Activated CD8-positive, alpha-beta memory T cell treated with anti-CD3 and anti-CD28 coated beads, Interleukin-2, amount 50 U/mL, for 48 hours (primary cell): ENCODE data around the gene CES2.
"Not testable (repeated sequence)": the region's sequence is repeated elsewhere in the genome, so short reads cannot be mapped to it uniquely, and the experiment has no call there.

Experiments used
- DNase-seq: peaks from one replicate; pipeline ENCODE4 v3.0.0-alpha.2; 2020

CES2 gene

DNA sequence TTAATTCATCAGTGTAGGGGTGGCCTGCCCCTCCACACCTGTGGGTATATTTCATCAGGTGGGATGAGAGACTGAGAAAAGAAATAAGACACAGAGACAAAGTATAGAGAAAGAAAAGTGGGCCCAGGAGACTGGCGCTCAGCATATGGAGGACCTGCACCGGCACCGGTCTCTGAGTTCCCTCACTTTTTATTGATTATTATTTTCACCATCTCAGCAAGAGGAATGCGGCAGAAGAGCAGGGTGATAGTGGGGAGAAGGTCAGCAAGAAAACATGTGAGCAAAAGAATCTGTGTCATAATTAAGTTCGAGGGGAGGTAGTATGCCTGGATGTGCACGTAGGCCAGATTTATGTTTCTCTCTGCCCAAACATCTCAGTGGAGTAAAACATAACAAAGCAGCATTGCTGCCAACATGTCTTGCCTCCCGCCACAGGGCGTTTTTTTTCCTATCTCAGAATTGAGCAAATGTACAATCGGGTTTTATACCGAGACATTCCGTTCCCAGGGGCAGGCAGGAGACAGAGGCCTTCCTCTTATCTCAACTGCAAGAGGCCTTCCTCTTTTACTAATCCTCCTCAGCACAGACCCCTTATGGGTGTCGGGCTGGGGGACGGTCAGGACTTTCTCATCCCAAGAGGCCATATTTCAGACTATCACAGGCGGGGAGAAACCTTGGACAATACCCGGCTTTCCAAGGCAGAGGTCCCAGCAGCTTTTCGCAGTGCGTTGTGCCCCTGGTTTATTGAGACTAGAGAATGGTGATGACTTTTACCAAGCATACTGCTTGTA, 20.2 kb downstream of the CES2 start:
- DNase-seq: not testable (repeated sequence)

- DNase-seq: not testable (repeated sequence)
Observed at GRCh38 chr16:66956154-66956457, 20.8 kb downstream of the CES2 start.

DNA sequence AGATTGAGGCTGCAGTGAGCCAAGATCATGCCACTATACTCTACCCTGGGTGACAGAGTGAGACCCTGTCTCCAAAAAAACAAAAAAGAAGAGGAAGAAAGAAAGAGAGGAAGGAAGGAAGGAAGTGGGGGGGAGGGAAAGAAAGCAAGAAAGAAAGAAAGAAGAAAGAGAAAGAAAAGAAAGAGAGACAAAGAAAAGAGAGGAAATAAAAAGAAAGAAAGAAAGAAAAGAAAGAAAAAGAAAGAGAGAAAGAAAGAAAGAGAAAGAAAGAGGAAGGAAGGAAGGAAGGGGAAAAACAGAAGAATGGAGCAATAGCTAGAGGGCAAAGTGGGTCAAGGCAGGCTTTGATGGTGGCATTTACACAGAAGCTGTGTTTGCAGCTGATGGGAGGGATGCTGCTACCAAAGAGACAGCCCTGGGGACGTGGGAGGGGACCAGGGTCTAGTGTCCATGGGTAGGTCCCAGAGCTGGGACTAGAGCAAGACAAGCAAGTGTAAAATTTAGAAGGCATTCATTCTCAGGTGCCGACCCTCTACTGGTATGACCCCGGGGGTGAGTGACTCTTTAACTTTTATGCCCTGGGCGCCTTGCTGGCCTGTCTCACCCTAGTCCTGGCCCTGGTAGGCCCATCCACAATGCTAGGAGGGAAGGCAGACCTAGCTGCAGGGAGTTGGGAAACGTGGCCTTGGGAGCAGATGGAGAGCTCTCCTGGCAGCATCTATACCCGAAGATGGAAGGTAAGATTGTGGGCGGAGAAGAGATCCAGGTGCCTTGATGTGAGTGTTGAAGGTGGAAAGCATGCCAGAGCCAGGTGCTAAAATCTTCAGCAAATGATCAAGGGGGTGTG, 23.8 kb downstream of the CES2 start:
- DNase-seq: no peak

GRCh38 chr16:66959704-66960161, 24.4 kb downstream of the CES2 start:
- no peak for DNase-seq

- DNase-seq: no peak
Observed at GRCh38 chr16:66960270-66960669, 25.0 kb downstream of the CES2 start.

- peak; percentile 84 for DNase-seq
Observed at GRCh38 chr16:66961065-66961744, 25.9 kb downstream of the CES2 start, which contains the start of gene CES3. Gene CES3, plus strand, starts transcription at chr16:66961266. Its CDS starts 42 bp downstream, at chr16:66961308.

GRCh38 chr16:66961914-66962313, 26.6 kb downstream of the CES2 start:
- DNase-seq: no peak

DNA sequence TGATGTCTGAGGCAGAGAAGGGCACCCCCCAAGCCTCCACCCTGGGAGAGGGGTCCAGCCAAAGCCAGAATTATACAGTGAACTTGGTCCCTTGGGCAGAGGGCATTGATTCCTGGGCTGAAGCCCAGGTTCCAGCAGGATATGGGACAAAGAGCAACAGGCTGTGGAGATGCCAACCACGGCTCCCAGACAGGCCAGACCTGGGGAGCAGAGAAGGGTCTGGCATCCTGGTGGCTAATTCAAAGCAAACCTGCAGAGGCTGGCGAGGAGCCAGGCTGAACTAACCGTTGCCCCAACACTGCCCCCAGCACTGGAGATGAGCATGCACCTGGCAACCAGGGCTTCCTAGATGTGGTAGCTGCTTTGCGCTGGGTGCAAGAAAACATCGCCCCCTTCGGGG, 28.7 kb downstream of the CES2 start:
- DNase-seq: no peak

DNA sequence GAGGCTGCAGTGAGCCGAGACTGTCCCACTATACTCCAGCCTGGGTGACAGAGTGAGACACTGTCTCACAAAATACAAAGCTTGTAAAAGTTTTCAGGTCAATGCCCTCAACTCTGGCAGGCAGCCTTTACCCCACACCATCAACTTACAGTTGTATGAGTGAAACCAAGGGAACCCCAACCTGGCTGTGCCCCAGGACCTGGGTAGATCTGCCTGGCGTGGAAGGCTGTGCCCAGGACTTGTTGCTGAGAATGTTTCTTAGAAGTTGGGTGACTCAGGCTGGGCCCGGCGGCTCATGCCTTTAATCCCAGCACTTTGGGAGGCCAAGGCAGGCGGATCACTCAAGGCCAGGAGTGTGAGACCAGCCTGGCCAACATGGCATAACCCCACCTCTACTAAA, 33.5 kb downstream of the CES2 start:
- no peak for DNase-seq

GRCh38 chr16:66970775-66971720, 35.7 kb downstream of the CES2 start:
- DNase-seq: no peak

DNA sequence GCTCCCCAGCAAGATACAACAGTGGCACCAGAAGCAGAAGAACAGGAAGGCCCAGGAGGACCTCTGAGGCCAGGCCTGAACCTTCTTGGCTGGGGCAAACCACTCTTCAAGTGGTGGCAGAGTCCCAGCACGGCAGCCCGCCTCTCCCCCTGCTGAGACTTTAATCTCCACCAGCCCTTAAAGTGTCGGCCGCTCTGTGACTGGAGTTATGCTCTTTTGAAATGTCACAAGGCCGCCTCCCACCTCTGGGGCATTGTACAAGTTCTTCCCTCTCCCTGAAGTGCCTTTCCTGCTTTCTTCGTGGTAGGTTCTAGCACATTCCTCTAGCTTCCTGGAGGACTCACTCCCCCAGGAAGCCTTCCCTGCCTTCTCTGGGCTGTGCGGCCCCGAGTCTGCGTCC, 37.7 kb downstream of the CES2 start:
- no peak for DNase-seq

- no peak for DNase-seq
Observed at GRCh38 chr16:66973716-66974115, 38.4 kb downstream of the CES2 start.

DNA sequence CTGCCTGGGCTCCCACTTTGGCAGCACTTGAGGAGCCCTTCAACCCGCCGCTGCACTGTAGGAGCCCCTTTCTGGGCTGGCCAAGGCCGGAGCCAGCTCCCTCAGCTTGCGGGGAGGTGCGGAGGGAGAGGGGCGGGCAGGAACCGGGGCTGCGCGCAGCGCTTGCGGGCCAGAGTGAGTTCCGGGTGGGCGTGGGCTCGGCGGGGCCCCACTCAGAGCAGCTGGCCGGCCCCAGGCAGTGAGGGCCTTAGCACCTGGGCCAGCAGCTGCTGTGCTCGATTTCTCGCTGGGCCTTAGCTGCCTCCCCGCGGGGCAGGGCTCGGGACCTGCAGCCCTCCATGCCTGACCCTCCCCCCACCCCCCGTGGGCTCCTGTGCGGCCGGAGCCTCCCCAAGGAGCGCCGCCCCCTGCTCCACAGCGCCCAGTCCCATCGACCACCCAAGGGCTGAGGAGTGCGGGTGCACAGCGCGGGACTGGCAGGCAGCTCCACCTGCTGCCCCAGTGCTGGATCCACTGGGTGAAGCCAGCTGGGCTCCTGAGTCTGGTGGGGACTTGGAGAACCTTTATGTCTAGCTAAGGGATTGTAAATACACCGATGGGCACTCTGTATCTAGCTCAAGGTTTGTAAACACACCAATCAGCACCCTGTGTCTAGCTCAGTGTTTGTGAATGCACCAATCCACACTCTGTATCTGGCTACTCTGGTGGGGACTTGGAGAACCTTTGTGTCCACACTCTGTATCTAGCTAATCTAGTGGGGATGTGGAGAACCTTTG, 39.0 kb downstream of the CES2 start:
- DNase-seq: not testable (repeated sequence)

GRCh38 chr16:66974932-66975246, 39.6 kb downstream of the CES2 start:
- DNase-seq: peak; percentile 78

DNA sequence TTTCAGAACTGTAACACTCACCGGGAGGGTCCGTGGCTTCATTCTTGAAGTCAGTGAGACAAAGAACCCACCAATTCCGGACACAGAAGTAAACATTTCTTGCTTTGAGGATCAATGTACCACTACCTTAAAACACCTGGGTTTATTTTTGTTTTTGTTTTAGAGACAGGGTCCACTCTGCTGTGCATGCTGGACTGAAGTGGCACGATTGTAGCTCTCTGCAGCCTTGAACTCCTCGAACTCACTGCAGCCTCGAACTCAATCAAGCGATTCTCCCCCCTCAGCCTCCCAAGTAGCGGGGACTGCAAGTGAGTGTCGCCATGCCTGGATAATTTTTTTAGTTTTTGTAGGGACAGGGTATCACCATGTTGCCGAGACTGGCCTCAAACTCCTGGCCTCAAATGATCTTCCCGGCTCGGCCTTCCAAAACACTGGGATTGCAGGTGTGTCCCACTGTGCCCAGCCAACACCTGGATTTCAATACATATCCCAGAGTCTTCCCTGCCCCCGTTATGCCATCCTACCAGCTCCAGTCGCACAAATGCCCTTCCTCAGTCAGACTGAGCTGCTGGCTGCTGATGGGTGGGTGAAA, 40.1 kb downstream of the CES2 start:
- DNase-seq: no peak

DNA sequence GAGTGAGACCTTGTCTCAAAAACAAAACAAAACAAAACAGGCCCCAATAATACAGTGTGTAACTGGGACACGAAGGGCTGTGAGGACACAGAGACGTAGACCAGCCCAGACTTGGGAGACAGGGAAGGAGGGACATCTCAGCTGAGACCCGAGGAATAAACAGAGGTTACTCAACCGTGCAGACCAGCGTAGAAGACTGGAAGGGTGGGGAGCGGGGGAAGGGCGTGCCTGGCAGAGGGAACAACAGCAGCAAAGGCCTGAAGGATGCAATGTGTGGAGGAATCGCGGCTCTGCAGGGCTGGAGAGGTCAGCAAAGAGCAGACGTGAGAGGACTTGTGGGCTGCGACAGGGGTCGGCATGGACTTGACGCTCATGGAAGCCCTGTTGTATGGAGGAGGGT, 41.4 kb downstream of the CES2 start:
- DNase-seq: no peak

DNA sequence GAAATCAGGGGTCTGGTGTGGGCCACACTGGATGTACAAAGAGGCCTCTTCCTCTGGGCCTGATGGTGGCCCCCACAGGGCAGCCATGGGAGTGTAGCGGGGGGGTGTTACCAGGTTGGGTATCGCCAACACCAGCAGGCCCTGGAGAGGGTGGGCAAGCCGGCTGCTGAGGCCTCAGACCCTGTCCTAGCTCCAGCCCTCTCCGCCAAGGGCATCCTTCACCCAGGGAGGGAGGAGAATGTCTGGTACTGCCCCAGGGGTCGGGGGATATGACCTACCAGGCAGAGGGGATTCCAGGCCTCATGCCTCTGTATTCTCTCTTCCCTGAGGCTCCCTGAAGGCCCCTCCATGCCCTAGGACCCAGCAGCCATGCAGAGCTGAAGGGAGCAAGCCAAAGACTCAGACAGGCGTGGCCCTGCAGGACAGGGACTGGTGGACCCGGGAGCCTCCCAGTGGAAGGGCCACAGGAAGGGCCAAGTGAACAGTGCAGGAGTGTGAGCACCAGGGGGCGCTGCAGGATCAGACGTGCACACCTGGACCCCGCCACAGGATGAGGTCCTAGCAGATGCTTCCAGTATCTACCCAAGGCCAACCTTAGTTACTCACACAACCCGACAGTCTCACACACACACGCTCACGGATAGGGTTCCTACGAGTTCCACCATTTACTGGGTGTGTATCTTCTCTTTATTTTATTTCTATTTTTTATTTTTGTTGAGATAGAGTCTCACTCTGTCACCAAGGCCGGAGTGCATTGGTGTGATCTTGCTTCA, 42.2 kb downstream of the CES2 start:
- DNase-seq: peak; percentile 99

DNA sequence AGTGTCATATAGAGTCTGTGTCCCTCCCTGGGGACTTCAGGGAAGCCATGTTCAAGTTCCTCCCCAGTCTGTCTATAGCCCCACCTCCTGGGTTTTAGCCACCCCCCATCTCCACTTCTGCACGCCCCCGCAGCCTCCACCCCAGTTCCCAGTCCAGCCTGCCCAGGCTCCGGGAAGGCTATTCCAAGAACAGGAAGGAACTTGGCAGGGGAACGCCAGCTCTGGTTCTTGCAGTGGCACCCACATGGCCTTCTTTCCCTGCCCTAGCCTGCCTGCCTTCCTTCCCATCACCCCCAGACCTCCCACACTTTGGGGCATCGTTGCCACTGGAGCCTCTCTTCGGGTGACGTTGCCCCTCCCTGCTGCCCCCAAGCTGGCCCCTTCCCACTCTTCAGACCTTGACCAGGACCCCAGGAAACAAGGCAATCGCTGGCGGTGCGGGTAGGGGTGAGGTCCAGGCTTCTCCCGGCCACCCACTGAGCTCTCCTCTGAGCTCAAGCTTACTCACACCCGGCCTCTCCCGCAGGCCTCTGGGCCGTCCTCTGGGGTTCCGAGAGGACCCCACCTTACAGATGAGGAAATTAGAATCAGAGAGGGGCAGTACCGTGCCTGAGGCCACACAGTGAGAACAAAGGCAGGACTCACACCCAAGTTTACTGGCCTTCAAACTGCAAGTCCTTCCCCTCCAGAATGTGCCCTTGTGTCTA, 43.8 kb downstream of the CES2 start:
- no peak for DNase-seq

- no peak for DNase-seq
Observed at GRCh38 chr16:66983033-66983432, 47.7 kb downstream of the CES2 start.

- DNase-seq: peak; percentile 83
Observed at GRCh38 chr16:66984892-66985311, 49.6 kb downstream of the CES2 start.
